Hepatocyte (in vitro differentiated cells): Measurements from ENCODE around the gene CD226.

Experiments
- CTCF ChIP-seq: fragments of 200-600 bp; sonication (generic); IDR thresholded peaks from 2 replicates; pipeline ENCODE4 v1.5.1; 2016; ENCODE audit warnings: antibody characterized with exemption, mild to moderate bottlenecking; ENCODE audit not compliant: poor library complexity
- EZH2 ChIP-seq: fragments of 200-600 bp; sonication (generic); IDR thresholded peaks from 2 replicates; pipeline ENCODE4 v1.6.1; 2016; ENCODE audit warnings: antibody characterized with exemption, mild to moderate bottlenecking, borderline replicate concordance
- EZH2phosphoT487 ChIP-seq: fragments of 200-600 bp; sonication (generic); IDR thresholded peaks from one replicate; pipeline ENCODE4 v1.6.1; 2018; ENCODE audit warnings: antibody characterized with exemption, mild to moderate bottlenecking, low read depth, moderate library complexity; ENCODE audit not compliant: unreplicated experiment, severe bottlenecking

- no peak for TF ChIP-seq CTCF
- no peak for TF ChIP-seq EZH2phosphoT487
- TF ChIP-seq EZH2 = no peak
Measured at GRCh38 chr18:69956057-69956456, 8.4 kb upstream of the CD226 start.
